ENCODE data around the gene ZBED4.

ZBED4 gene

GRCh38 chr22:49878206-49878605 is 24.6 kb downstream of the ZBED4 start:
- no peak for DNase-seq (ENCODE audit: low spot score)

GRCh38 chr22:49879871-49880270 is 26.2 kb downstream of the ZBED4 start:
- DNase-seq (ENCODE audit: low spot score): no peak

- no peak for DNase-seq (ENCODE audit: low spot score)
These were observed 26.6 kb downstream of the ZBED4 start for GRCh38 chr22:49880281-49880680.

GRCh38 chr22:49881856-49882255 is 28.2 kb downstream of the ZBED4 start:
- no peak for DNase-seq (ENCODE audit: low spot score)

GRCh38 chr22:49882519-49883293 is 29.1 kb downstream of the ZBED4 start:
- DNase-seq (ENCODE audit: low spot score): no peak

GRCh38 chr22:49883294-49883640 is 29.6 kb downstream of the ZBED4 start:
- no peak for DNase-seq (ENCODE audit: low spot score)

GRCh38 chr22:49884075-49884474 is 30.4 kb downstream of the ZBED4 start:
- no peak for DNase-seq (ENCODE audit: low spot score)

- DNase-seq (ENCODE audit: low spot score): no peak
These were observed 31.0 kb downstream of the ZBED4 start for GRCh38 chr22:49884503-49885260.

- DNase-seq (ENCODE audit: low spot score): no peak
These were observed 31.6 kb downstream of the ZBED4 start for GRCh38 chr22:49885281-49885680.

- DNase-seq (ENCODE audit: low spot score): no peak
These were observed 32.2 kb downstream of the ZBED4 start for GRCh38 chr22:49885881-49886280.

GRCh38 chr22:49886346-49887063 is 32.9 kb downstream of the ZBED4 start:
- no peak for DNase-seq (ENCODE audit: low spot score)

GRCh38 chr22:49887064-49887451 is 33.4 kb downstream of the ZBED4 start:
- no peak for DNase-seq (ENCODE audit: low spot score)

- DNase-seq (ENCODE audit: low spot score): no peak
These were observed 34.1 kb downstream of the ZBED4 start for GRCh38 chr22:49887702-49888101.

- no peak for DNase-seq (ENCODE audit: low spot score)
These were observed 35.4 kb downstream of the ZBED4 start for GRCh38 chr22:49889071-49889470.

- no peak for DNase-seq (ENCODE audit: low spot score)
These were observed 38.7 kb downstream of the ZBED4 start for GRCh38 chr22:49892226-49892899.

GRCh38 chr22:49893025-49893424 is 39.4 kb downstream of the ZBED4 start:
- no peak for DNase-seq (ENCODE audit: low spot score)

- DNase-seq (ENCODE audit: low spot score): no peak
These were observed 40.8 kb downstream of the ZBED4 start for GRCh38 chr22:49894322-49895054.

- no peak for DNase-seq (ENCODE audit: low spot score)
These were observed 42.6 kb downstream of the ZBED4 start for GRCh38 chr22:49896201-49896600.

- no peak for DNase-seq (ENCODE audit: low spot score)
These were observed 43.5 kb downstream of the ZBED4 start for GRCh38 chr22:49897015-49897684.

GRCh38 chr22:49899530-49899929 is 45.9 kb downstream of the ZBED4 start:
- DNase-seq (ENCODE audit: low spot score): no peak
